NT2/D1 (cell line): ENCODE results near the gene MATN1.

Experiments
- SUZ12 ChIP-seq: IDR thresholded peaks from 2 replicates; pipeline ENCODE4 v1.6.1; 2011; ENCODE audit not compliant: insufficient read length, insufficient read depth; ENCODE audit errors: extremely low read depth
- YY1 ChIP-seq: IDR thresholded peaks from 2 replicates; pipeline ENCODE4 v1.6.1; 2011; ENCODE audit not compliant: insufficient read length, insufficient read depth

GRCh38 chr1:30737357-30738039 lies 14.1 kb upstream of the MATN1 start:
- TF ChIP-seq YY1, result no peak
- no peak for TF ChIP-seq SUZ12
